NK-92 (cell line): ENCODE results near the gene SLAIN2.
"Not testable (repeated sequence)": the region's sequence is repeated elsewhere in the genome, so short reads cannot be mapped to it uniquely, and the experiment has no call there.

Experiments used
- DNase-seq: peaks from one replicate; lab custom pipeline; 2025; ENCODE audit not compliant: unreplicated experiment; lab: John Stamatoyannopoulos, UW

The SLAIN2 gene

GRCh38 chr4:48340965-48341775 lies at the start of gene SLAIN2:
Gene SLAIN2 (plus strand): TSS chr4:48341529. CDS start chr4:48341740, 211 bp downstream.
- peak; percentile 70 for DNase-seq

DNA sequence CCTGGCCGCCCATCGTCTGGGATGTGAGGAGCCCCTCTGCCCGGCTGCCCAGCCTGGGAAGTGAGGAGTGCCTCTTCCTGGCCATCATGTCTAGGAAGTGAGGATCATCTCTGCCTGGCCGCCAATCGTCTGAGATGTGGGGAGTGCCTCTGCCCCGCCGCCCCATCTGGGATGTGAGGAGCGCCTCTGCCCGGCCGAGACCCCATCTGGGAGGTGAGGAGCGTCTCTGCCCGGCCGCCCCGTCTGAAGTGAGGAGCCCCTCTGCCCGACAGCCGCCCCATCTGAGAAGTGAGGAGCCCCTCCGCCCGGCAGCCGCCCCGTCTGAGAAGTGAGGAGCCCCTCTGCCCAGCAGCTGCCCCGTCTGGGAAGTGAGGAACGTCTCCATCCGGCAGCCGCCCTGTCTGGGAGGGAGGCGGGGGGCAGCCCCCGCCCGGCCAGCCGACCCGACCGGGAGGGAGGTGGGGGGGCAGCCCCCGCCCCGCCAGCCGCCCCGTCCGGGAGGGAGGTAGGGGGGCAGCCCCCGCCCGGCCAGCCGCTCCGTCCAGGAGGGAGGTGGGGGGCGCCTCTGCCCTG lies 49.0 kb upstream of the SLAIN2 start:
- not testable (repeated sequence) for DNase-seq

DNA sequence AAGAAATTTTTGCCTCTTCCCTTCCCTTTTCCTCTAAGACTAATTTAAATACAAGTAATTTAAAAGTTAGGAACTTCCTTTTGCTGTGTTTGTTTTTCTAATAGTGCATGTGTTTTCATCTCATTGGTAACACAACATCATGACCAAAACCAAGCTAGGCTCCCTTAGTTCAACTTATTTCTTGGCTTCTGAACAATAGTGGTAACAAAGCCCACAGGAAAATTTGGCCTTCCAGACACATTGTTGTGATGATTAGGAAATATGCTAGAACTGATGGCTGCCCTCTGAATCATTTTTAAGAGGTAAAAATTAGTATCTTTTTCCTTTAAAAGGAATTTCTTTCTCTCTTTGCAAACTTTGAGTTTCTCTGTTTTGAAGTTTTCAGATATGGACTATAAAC lies 46.2 kb upstream of the SLAIN2 start:
- no peak for DNase-seq

DNA sequence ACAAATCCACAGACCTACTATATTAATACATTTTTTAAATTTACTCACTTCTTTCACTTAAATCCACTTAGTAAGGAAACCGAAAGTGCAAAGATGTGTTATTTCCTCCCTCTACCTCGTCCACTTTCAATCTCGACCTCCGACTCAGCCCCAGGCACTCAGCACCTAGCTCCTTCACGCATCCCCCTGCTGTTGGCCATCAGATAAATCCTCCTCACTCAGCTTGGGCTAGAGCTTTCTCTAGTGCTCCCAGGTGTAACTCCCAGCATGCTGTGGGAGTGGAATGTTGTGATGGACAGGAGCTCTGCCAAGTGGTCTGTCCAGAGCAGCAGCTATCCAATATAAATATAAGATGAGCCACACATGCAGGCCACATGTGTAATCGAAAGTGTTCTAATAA lies 45.0 kb upstream of the SLAIN2 start:
- DNase-seq: no peak

GRCh38 chr4:48297256-48297846 lies 44.0 kb upstream of the SLAIN2 start:
- DNase-seq: no peak

DNA sequence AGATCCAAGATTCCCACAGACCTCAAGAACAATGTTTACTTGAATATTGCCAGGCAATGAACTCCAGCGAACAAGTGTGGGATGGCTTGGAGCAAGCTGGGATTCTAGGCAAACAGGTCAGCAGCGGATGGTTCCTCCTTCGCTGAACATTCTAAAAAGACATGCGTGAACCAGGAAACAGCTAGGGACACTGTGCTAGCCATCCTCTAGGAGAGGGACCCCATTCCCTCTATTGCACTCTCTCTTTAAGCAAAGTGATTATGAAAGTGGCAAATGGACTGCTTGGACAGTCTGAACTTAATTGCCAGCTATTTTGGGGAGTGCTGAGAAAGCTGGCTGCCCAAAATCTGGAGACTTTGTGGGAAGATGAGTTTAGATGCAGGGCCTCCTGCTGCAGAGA lies 41.8 kb upstream of the SLAIN2 start:
- no peak for DNase-seq

DNA sequence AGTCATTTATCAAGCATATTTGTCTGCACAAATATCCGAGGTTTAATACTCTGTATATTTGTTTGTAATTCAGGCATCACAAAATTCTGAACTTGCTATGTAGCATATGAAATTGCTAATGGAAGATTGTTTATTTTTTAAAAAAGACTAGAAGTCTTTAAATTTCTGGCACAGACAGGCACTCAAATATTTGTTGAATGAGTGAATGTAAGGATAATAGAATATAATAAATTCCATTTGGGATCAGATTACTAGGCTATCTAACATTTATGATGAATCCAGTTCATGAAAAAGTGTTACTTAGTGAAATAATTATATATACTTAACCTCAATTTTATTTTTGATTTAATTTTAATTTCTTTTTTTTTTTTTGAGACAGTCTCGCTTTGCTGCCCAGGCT lies 41.3 kb upstream of the SLAIN2 start:
- no peak for DNase-seq

DNA sequence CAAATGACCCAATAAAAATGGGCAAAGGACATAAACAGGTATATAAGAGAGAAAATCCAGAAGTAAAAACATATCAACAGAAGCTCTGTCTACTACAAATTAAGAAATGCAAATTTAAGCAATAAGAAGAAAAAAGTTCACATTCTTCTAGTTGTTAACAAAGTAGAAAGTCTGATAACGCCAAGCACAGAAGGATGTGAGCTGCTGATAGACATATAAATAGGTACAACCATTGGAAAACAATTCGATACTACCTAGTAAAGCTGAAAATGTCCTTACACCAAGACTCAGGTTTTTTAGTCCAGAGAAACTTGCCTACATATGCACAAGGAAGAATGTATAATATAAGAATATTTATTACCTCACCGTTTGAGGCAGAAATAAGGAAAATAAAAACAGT lies 35.8 kb upstream of the SLAIN2 start:
- DNase-seq: no peak

- no peak for DNase-seq
These were observed 33.8 kb upstream of the SLAIN2 start for GRCh38 chr4:48307528-48307927.

DNA sequence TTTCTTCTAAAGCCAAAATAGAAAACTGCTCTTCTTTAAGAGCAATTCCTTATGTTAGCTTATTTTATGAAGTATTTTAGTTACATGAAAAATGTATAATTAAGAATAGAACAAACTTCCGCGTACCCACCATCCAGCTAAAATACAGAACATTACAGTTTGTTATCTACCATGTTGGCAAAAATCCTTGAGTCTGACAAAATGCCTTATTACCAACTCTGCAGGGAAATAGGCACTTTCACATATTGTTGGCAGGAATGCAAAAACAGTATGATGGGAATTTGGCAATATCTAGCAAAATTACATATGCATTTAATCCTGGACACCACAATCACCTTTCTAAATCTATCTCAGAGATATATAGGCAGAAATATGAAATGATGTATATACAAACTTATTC lies 32.4 kb upstream of the SLAIN2 start:
- no peak for DNase-seq

- DNase-seq: no peak
These were observed 29.4 kb upstream of the SLAIN2 start for GRCh38 chr4:48311896-48312295.

DNA sequence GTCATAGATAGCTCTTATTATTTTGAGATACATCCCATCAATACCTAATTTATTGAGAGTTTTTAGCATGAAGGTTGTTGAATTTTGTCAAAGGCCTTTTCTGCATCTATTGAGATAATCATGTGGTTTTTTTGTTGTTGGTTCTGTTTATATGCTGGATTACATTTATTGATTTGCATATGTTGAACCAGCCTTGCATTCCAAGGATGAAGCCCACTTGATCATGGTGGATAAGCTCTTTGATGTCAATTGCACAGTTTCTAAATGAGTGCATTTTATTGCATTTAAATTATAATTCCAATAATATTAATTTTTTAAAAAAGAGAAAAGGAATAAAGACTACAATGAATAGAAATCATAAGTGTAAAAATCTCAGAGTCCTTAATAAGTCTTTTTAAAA lies 26.6 kb upstream of the SLAIN2 start:
- not testable (repeated sequence) for DNase-seq

DNA sequence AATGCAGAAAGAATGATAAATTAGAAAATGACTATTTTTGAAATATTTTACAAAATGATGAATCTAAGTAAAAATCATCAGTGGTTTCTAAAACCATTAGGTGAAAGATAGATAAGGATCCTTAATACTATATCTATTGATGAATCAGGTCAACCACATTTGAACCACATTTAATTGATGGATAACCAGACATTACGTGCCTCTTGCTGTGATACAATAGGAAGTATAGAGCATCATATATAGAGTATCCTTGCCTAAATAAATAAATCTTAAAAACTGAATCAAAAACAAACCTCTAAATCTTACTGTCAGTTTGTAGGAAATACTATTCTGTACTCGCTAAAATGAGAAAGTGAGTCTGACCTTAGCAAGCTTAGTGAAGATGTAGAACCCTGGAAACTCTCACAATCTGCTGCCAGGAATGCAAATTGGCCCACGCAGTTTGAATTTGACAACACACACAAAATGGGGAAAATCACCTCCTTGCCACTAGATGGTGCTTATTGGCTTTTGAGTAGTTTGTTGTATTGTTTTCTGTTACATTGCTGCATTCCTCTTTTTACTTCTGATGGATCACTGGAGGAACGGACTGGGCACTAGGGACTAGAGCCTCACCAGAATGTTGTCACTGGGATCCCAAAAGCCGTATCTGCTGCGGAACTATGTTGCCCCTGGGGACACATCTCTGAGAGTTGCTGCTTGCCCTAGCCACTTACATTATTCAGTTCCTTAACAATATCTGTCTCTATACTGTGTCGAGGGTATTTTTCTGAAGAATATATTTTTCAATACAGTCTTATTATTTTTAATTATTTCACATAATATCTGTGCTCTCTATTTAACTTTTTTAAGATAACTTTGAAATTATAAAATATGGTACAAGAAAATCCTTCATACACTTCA lies 25.4 kb upstream of the SLAIN2 start:
- DNase-seq: no peak

DNA sequence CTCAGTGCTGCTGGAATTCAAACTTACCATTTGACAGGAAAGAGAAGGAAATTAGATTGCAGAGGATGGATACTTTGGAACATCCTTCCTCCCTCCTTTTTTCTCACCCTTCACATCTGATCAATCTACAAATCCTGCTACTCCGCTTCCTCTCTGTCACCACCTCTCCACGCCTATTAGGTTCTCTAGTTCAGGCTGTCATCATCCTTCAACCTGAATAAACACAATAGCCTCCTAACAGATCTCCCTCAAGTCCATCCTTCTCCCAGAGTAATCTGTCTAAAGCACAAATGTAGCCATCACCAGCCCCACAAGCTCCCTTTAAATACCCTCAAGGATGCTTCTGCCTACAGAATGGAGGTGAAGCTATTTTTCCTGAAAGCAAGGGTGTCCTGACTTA lies 20.0 kb upstream of the SLAIN2 start:
- DNase-seq: no peak

- DNase-seq: no peak
These were observed 19.3 kb upstream of the SLAIN2 start for GRCh38 chr4:48322063-48322462.

GRCh38 chr4:48324281-48324680 lies 17.0 kb upstream of the SLAIN2 start:
- no peak for DNase-seq

- no peak for DNase-seq
These were observed 12.1 kb upstream of the SLAIN2 start for GRCh38 chr4:48329193-48329592.

- no peak for DNase-seq
These were observed 11.4 kb upstream of the SLAIN2 start for GRCh38 chr4:48329976-48330375.

GRCh38 chr4:48331577-48332330 lies 9.6 kb upstream of the SLAIN2 start:
- no peak for DNase-seq

DNA sequence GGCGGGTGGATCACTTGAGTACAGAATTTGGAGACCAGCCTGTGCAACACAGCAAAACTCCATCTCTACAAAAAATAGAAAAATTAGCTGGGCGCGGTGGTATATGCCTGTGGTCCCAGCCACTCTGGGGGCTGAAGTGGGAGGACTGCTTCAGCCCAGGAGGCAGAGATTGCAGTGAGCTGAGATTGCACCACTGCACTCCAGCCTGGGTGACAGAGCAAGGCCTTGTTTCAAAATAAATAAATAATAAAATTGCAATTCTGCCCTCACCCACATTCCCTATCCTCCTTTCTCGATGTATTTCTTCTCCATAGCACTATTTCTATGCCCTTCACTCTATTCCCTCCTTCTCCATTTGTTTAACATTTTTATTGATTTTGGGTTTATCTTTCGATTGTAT lies 8.7 kb upstream of the SLAIN2 start:
- no peak for DNase-seq

GRCh38 chr4:48333587-48333986 lies 7.7 kb upstream of the SLAIN2 start:
- no peak for DNase-seq
